DOHH2 (cell line): ENCODE results near the gene MLC1.

ENCODE experiments used
- H3F3A ChIP-seq: fragments of 200-600 bp; sonication (generic), shearing (Covaris generic); 2 replicates; pipeline ENCODE4 v1.6.0; 2016; ENCODE audit warnings: antibody characterized with exemption, mild to moderate bottlenecking; ENCODE audit not compliant: control insufficient read depth, insufficient read depth
- H3K27ac ChIP-seq: fragments of 200-600 bp; sonication (generic); 2 replicates; pipeline ENCODE4 v1.5.1; 2014; ENCODE audit warnings: low read depth, mild to moderate bottlenecking, low read length, moderate library complexity
- H3K27me3 ChIP-seq: fragments of 200-600 bp; sonication (generic); 2 replicates; pipeline ENCODE4 v1.6.1; 2014; ENCODE audit warnings: mild to moderate bottlenecking, low read length, mixed read lengths; ENCODE audit not compliant: control insufficient read depth
- H3K36me3 ChIP-seq: fragments of 200-600 bp; sonication (generic); 2 replicates; pipeline ENCODE4 v1.6.1; 2014; ENCODE audit warnings: mild to moderate bottlenecking, low read length, moderate library complexity, mixed read lengths; ENCODE audit not compliant: control insufficient read depth
- H3K4me1 ChIP-seq: fragments of 200-600 bp; sonication (generic); 2 replicates; pipeline ENCODE4 v1.6.1; 2014; ENCODE audit warnings: mild to moderate bottlenecking, low read length, mixed read lengths; ENCODE audit not compliant: control insufficient read depth
- H3K4me2 ChIP-seq: fragments of 200-600 bp; sonication (generic); 2 replicates; pipeline ENCODE4 v1.6.0; 2014; ENCODE audit warnings: mild to moderate bottlenecking, low read length, moderate library complexity
- H3K4me3 ChIP-seq: fragments of 200-600 bp; sonication (generic); 2 replicates; pipeline ENCODE4 v1.5.1; 2014; ENCODE audit warnings: mild to moderate bottlenecking, low read length, mixed read lengths
- H3K79me2 ChIP-seq: fragments of 200-600 bp; sonication (generic); 2 replicates; pipeline ENCODE4 v1.6.1; 2014; ENCODE audit warnings: mild to moderate bottlenecking, low read length, mixed read lengths; ENCODE audit not compliant: control insufficient read depth
- H3K9me2 ChIP-seq: fragments of 200-600 bp; sonication (generic); replicated peaks from 2 replicates; pipeline ENCODE4 v1.6.1; 2014; ENCODE audit warnings: mild to moderate bottlenecking, low read length, mixed read lengths; ENCODE audit not compliant: control insufficient read depth
- H3K9me3 ChIP-seq: fragments of 200-600 bp; sonication (generic); 2 replicates; pipeline ENCODE4 v1.6.1; 2014; ENCODE audit warnings: antibody characterized with exemption, low read length, mixed read lengths; ENCODE audit not compliant: control insufficient read depth, insufficient read depth
- H4K20me1 ChIP-seq: fragments of 200-600 bp; sonication (generic); 2 replicates; pipeline ENCODE4 v1.6.0; 2014; ENCODE audit warnings: low read depth, mild to moderate bottlenecking, antibody characterized with exemption, low read length, moderate library complexity; ENCODE audit not compliant: control insufficient read depth, insufficient read depth
- EZH2phosphoT487 ChIP-seq: fragments of 200-600 bp; sonication (generic); IDR thresholded peaks from 2 replicates; pipeline ENCODE4 v1.6.1; 2017; ENCODE audit warnings: borderline replicate concordance, mild to moderate bottlenecking, antibody characterized with exemption, low read length, moderate library complexity, mixed read lengths
- TF ChIP-seq, protein P1 (sequence below): fragments of 200-600 bp; sonication (generic); IDR thresholded peaks from one replicate; pipeline ENCODE4 v1.5.1; 2014; ENCODE audit warnings: antibody characterized with exemption, mild to moderate bottlenecking, low read depth, low read length; ENCODE audit not compliant: poor library complexity, severe bottlenecking

MLC1 gene

DNA sequence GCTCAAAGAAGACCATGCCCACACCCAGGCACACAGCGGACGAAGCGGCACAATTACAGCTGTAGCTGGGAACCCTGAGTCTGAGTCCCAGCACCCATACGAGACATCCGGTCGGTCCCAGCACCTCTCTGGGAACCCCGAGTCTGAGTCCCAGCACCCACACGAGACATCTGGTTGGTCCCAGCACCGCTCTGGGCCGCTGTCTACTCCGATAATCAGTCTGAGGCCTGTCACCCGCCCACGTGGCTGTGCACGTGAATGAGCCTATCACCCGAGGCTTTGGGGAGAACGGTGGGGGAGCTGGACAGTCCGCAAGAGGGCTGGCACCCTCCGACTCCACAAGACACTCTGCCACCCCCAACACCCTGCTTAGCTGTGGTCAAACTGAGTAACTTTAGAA, 33.3 kb downstream of the MLC1 start:
- peaks cover 35% of the 10 kb centered on the region for H3K4me1 ChIP-seq
- no peak overlapping the region for H3K27ac ChIP-seq
- no peaks in the 10 kb centered on the region for H3K36me3 ChIP-seq
- no peak for TF ChIP-seq EZH2phosphoT487
- TF ChIP-seq, protein P1, sequence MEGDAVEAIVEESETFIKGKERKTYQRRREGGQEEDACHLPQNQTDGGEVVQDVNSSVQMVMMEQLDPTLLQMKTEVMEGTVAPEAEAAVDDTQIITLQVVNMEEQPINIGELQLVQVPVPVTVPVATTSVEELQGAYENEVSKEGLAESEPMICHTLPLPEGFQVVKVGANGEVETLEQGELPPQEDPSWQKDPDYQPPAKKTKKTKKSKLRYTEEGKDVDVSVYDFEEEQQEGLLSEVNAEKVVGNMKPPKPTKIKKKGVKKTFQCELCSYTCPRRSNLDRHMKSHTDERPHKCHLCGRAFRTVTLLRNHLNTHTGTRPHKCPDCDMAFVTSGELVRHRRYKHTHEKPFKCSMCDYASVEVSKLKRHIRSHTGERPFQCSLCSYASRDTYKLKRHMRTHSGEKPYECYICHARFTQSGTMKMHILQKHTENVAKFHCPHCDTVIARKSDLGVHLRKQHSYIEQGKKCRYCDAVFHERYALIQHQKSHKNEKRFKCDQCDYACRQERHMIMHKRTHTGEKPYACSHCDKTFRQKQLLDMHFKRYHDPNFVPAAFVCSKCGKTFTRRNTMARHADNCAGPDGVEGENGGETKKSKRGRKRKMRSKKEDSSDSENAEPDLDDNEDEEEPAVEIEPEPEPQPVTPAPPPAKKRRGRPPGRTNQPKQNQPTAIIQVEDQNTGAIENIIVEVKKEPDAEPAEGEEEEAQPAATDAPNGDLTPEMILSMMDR, result no peak
- no peaks in the 10 kb centered on the region for H4K20me1 ChIP-seq
- H3K4me3 ChIP-seq, result no peak overlapping the region
- H3K4me2 ChIP-seq, result no peak overlapping the region
- H3F3A ChIP-seq, result peaks cover 22% of the 10 kb centered on the region
- peaks cover 21% of the 10 kb centered on the region for H3K9me3 ChIP-seq
- no peaks in the 10 kb centered on the region for H3K9me2 ChIP-seq
- H3K79me2 ChIP-seq, result no peaks in the 10 kb centered on the region
- H3K27me3 ChIP-seq, result no peaks in the 10 kb centered on the region

DNA sequence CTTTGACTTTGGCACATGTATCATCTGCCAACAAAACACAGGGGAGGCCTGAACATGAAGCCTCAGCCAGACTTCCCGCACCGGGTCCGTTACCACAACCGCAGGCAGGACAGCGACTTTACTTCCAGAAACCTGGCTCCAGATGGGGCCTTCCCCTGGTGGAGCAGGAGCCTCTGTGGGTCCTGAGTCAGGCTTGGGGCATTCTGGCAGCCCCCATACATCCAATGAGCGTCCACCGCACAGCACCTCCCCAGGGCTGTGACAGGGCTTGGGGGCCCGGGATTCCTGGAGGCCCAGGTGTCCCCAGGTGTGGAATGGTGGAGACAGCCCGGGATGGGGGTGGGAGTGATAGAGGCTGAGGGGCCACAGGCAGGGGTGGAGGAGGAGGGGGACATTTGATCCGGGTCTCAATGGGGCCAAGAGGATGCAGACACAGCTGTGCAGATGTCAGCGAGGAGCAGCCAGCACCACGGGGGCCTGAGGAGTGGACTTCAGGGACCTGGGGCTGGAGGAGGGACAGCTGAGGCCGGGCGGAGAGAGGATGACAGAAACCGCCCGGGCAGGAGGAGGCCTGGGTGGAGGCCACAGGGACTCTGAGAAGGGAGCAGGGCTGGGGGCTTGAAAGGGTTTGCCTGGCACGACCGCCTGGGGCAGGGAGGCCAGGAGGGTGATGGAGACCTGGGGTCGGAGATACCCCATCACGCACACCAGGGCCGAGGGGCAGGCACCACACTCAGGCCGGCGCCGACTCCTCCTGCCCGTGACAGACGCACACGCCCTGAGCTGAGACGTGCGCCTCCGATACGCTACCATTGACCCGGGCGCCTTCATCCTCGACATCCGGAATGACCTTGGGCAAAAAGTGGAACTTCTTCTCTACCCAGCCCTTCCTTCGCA, 35.7 kb downstream of the MLC1 start:
- TF ChIP-seq, protein P1, result no peak
- TF ChIP-seq EZH2phosphoT487, result no peak
- H4K20me1 ChIP-seq, result no peaks in the 10 kb centered on the region
- no peak overlapping the region for H3K27ac ChIP-seq
- no peaks in the 10 kb centered on the region for H3K9me2 ChIP-seq
- H3K36me3 ChIP-seq, result no peaks in the 10 kb centered on the region
- H3K4me2 ChIP-seq, result no peak overlapping the region
- peaks cover 17% of the 10 kb centered on the region for H3F3A ChIP-seq
- H3K27me3 ChIP-seq, result peaks cover under 1% of the 10 kb centered on the region; the same call in 1 of the 2 replicates
- H3K79me2 ChIP-seq, result no peaks in the 10 kb centered on the region
- H3K9me3 ChIP-seq, result peaks cover 21% of the 10 kb centered on the region
- peaks cover 12% of the 10 kb centered on the region for H3K4me1 ChIP-seq
- H3K4me3 ChIP-seq, result no peak overlapping the region

DNA sequence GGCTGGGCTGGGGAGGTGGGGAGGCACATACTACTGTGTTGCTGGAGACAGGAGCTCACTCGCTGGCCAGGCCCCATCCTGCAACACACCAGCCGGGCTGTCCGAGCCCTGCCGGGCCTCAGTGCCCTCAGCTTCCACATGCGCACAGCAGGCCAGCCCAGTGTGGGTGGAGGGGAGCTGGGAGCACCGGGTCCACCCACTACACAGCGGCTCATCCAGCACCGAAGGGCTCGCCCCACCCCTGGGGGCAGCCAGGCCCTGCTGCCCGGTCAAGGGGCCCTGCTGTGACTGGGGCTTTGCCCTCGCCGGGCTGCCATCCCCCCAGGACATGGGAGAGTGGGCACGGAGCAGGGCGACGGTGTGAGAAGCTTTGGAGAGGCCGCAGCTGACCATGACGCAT, 36.4 kb downstream of the MLC1 start:
- Histone ChIP-seq H3K4me2 (no peak overlapping the region), H3F3A (peaks cover 11% of the 10 kb centered on the region), H3K9me2 (no peaks in the 10 kb centered on the region), H3K27me3 (peaks cover 2% of the 10 kb centered on the region; the same call in 1 of the 2 replicates), H3K79me2 (no peaks in the 10 kb centered on the region), H4K20me1 (no peaks in the 10 kb centered on the region), H3K36me3 (no peaks in the 10 kb centered on the region), H3K4me1 (peaks cover 4% of the 10 kb centered on the region), H3K9me3 (peaks cover 17% of the 10 kb centered on the region), H3K27ac (no peak overlapping the region), H3K4me3 (no peak overlapping the region)
- TF ChIP-seq, protein P1, result no peak
- no peak for TF ChIP-seq EZH2phosphoT487
